GM12878 (cell line): ENCODE measurements around the gene NPB. TPM values are rescaled to one million over a fixed set of nuclear protein-coding genes. Genes with fewer than 3 reads are reported as not detected.

Experiments
- ATAC-seq: fragments of 200-7000 bp; cut with Tn5 transposase; 3 replicates; pipeline ENCODE4 v1.9.1; 2020; ENCODE audit warnings: mild to moderate bottlenecking, moderate library complexity
- BruUV-seq: library from RNA; stranded (reverse); fragments of 400-500 nt; replicated peaks from 2 replicates; lab custom pipeline; 2021; lab: Mats Ljungman, UMichigan
- CTCF ChIA-PET: fragments of 300-600 bp; sonication (Branson Sonifier 250); formaldehyde crosslinking; extraction: SDS; loops from one replicate; lab custom pipeline; 2021; ENCODE audit warnings: inconsistent platforms; lab: Yijun Ruan, JAX
- POLR2A ChIA-PET: fragments of 350-600 bp; formaldehyde crosslinking; extraction: SDS; loops from one replicate; lab custom pipeline; 2021; ENCODE audit warnings: inconsistent platforms; lab: Charles Lee
- RAD21 ChIA-PET: fragments of 300-600 bp; sonication (Branson Sonifier 250); formaldehyde crosslinking; loops from one replicate; lab custom pipeline; 2023; ENCODE audit warnings: antibody characterized with exemption; ENCODE audit not compliant: unreplicated experiment; lab: Charles Lee
- SMC1A ChIA-PET: fragments of 300-600 bp; sonication (Branson Sonifier 250); formaldehyde crosslinking; loops from one replicate; lab custom pipeline; 2023; ENCODE audit not compliant: unreplicated experiment, uncharacterized antibody; lab: Charles Lee
- DNase-seq: peaks from one replicate; pipeline ENCODE4 v3.0.0-alpha.2; 2011; ENCODE audit warnings: low read depth, low spot score
- FAIRE-seq: peaks from 3 replicates; lab custom pipeline; 2011; peaks lifted over from hg19 to GRCh38; lab: Jason Lieb, UNC
- H2AFZ ChIP-seq: 2 replicates; pipeline ENCODE4 v1.6.0; 2011; ENCODE audit warnings: low read depth, low read length, control low read depth; ENCODE audit not compliant: control insufficient read depth
- H3K27ac ChIP-seq: 2 replicates; pipeline ENCODE4 v1.5.1; 2011; ENCODE audit warnings: control low read depth; ENCODE audit not compliant: control insufficient read depth, insufficient read depth
- H3K27me3 ChIP-seq, 2 experiments: replicated peaks in 1 of 2; 2 replicates each; pipeline versions ENCODE4 v1.6.0 to v1.6.1; 2011; ENCODE audit warnings: low read length in 1 of 2; ENCODE audit not compliant: control insufficient read depth in 2 of 2, insufficient read depth in 2 of 2
- H3K36me3 ChIP-seq, 2 experiments: 2 replicates each; pipeline ENCODE4 v1.5.1; 2011; ENCODE audit warnings: low read length in 1 of 2; ENCODE audit not compliant: control insufficient read depth in 2 of 2, insufficient read depth in 2 of 2
- H3K4me1 ChIP-seq: 2 replicates; pipeline ENCODE4 v1.6.1; 2011; ENCODE audit warnings: mild to moderate bottlenecking, low read length, moderate library complexity, mixed read lengths; ENCODE audit not compliant: control insufficient read depth, insufficient read depth
- H3K4me2 ChIP-seq: 2 replicates; pipeline ENCODE4 v1.6.0; 2011; ENCODE audit warnings: control low read depth; ENCODE audit not compliant: control insufficient read depth, insufficient read depth
- H3K4me3 ChIP-seq: fragments of 200-600 bp; sonication (generic); 2 replicates; pipeline ENCODE4 v1.5.1; 2016
- H3K79me2 ChIP-seq: 2 replicates; pipeline ENCODE4 v1.6.0; 2011; ENCODE audit warnings: low read length; ENCODE audit not compliant: control insufficient read depth, insufficient read depth
- H3K9ac ChIP-seq: 2 replicates; pipeline ENCODE4 v1.8.0; 2011; ENCODE audit warnings: low read length, control low read depth, mixed read lengths; ENCODE audit not compliant: control insufficient read depth, insufficient read depth
- H3K9me3 ChIP-seq: replicated peaks from 3 replicates; pipeline ENCODE4 v1.5.1; 2011; ENCODE audit warnings: mild to moderate bottlenecking, low read length; ENCODE audit not compliant: control insufficient read depth, insufficient read depth
- H4K20me1 ChIP-seq: 2 replicates; pipeline ENCODE4 v1.6.0; 2011; ENCODE audit not compliant: control insufficient read depth, insufficient read depth
- BACH1 ChIP-seq: fragments of 450-650 bp; IDR thresholded peaks from 2 replicates; pipeline ENCODE4 v1.6.1; 2017; ENCODE audit warnings: mild to moderate bottlenecking, borderline replicate concordance
- BCL11A ChIP-seq: IDR thresholded peaks from 2 replicates; pipeline ENCODE4 v1.6.1; 2011; ENCODE audit warnings: low read depth, low read length
- HDAC6 ChIP-seq: fragments of 200-600 bp; sonication (generic); IDR thresholded peaks from one replicate; pipeline ENCODE4 v1.8.0; 2017; ENCODE audit warnings: antibody characterized with exemption; ENCODE audit not compliant: unreplicated experiment
- IKZF2 ChIP-seq, 2 experiments: fragments of 450-650 bp; IDR thresholded peaks; 2 replicates each; pipeline ENCODE4 v1.6.1; 2017; ENCODE audit warnings: mild to moderate bottlenecking in 2 of 2, moderate library complexity in 2 of 2
- KAT2A ChIP-seq: conservative IDR thresholded peaks from 2 replicates; pipeline ENCODE4 v1.6.1; 2011; ENCODE audit warnings: low read depth, low read length; ENCODE audit not compliant: control insufficient read depth
- NFXL1 ChIP-seq: fragments of 450-650 bp; IDR thresholded peaks from 2 replicates; pipeline ENCODE4 v1.6.1; 2017; ENCODE audit warnings: antibody characterized with exemption, mild to moderate bottlenecking, borderline replicate concordance
- SP1 ChIP-seq: IDR thresholded peaks from one replicate; pipeline ENCODE4 v1.6.1; 2011; ENCODE audit warnings: low read depth, low read length
- SRF ChIP-seq, 2 experiments: IDR thresholded peaks; 2 replicates each; pipeline ENCODE4 v1.6.1; 2011; ENCODE audit warnings: low read depth in 2 of 2, low read length in 2 of 2, mild to moderate bottlenecking in 1 of 2, moderate library complexity in 1 of 2
- SUZ12 ChIP-seq: fragments of 200-600 bp; sonication (generic); IDR thresholded peaks from one replicate; pipeline ENCODE4 v1.6.1; 2018; ENCODE audit warnings: antibody characterized with exemption, mild to moderate bottlenecking; ENCODE audit not compliant: unreplicated experiment
- ZSCAN29 ChIP-seq: fragments of 450-650 bp; IDR thresholded peaks from 2 replicates; pipeline ENCODE4 v1.6.1; 2017; ENCODE audit warnings: mild to moderate bottlenecking, moderate library complexity
- WGBS: methylation state at CpG from one replicate; pipeline ENCODE4 v1.1.6; 2016; ENCODE audit warnings: low lambda C conversion rate; ENCODE audit not compliant: insufficient replicate concordance, insufficient coverage; ENCODE audit errors: missing lambda C conversion rate; 5-methylcytosine and 5-hydroxymethylcytosine counted together
- in situ Hi-C: fragments of 300-500 bp; cut with MboI; formaldehyde crosslinking; loops from 9 replicates; pipeline ENCODE4 v1.14.3; 2018; ENCODE audit warnings: mixed read lengths
- intact Hi-C: fragments of 100-400 bp; cut with micrococcal nuclease; formaldehyde crosslinking; loops from one replicate; pipeline ENCODE4 v1.14.2; 2022; ENCODE audit not compliant: unreplicated experiment
- polyA plus RNA-seq, 11 experiments: library from polyadenylated mRNA; depleted of rRNA in 4 of 11; unstranded in 6 of 11; stranded (reverse) in 5 of 11; fragments of >200 nt; fragmentation: Nextera tagmentation in 4 of 11; fragmentation: Illumina TruSeq in 1 of 11; extraction: Ambion mirVana in 4 of 11; extraction: Trizol in 1 of 11; gene quantifications; 1 replicate in 1 of 11; 2 replicates in 10 of 11; pipeline versions ENCODE4 v1.2.1 to v1.2.3, GENCODE V29; 2011 to 2016; ENCODE audit warnings: inconsistent platforms in 2 of 11, missing spikeins in 2 of 11, low read depth in 1 of 11
- total RNA-seq, 4 experiments: library from RNA; depleted of rRNA in 3 of 4; stranded (reverse); fragments of >200 nt in 3 of 4; fragmentation: Illumina TruSeq in 1 of 4; extraction: Trizol in 1 of 4; gene quantifications; 2 replicates each; pipeline versions ENCODE4 v1.2.1 to v1.2.3, GENCODE V29; 2013 to 2021
- TF ChIP-seq, protein P1 (sequence below): fragments of 450-650 bp; formaldehyde crosslinking; IDR thresholded peaks from 2 replicates; pipeline ENCODE4 v1.5.0; 2022; ENCODE audit warnings: mild to moderate bottlenecking, missing genetic modification characterization
- TF ChIP-seq, protein P2 (sequence below): IDR thresholded peaks from 2 replicates; pipeline ENCODE4 v1.6.1; 2012; ENCODE audit warnings: low read length, inconsistent platforms

The NPB gene
- total and polyA plus RNA-seq, 10 of the 15 experiments (the other 5 are each of a cell fraction or from before 2014, with no cell fraction given), result 0.03 to 0.40 (median 0.15) TPM; not detected in 2

DNA sequence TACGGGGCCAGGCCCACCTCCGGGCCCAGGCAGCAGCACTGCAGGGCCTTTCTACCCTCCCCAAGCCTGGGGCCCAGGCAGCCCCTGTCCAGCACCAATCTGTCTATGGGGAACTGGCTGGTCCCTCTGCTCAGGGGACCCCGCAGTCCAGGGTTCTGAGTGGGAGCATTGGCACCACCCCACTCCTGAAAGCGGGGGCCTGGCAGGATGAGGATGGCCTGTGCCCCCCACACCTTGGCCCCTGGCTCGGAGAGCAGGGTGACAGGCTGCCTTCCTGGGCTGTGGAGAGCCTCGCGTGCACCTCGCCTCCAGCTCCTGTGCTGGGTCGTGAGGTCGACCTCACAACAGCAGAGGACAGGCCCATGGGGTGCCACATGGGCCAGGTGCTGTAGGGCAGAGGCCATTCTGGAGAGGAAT lies 1.4 kb downstream of the NPB start:
- H3K9me3 ChIP-seq, result no peaks in the 10 kb centered on the region
- no peaks in the 10 kb centered on the region for H3K4me1 ChIP-seq
- FAIRE-seq, result no peak
- no peaks in the 10 kb centered on the region for H3K79me2 ChIP-seq
- 96% methylated on average over 10 of the region's 10 CpGs for WGBS
- ChIA-PET SMC1A (no interaction called here), RAD21 (no interaction called here), POLR2A (no interaction called here), CTCF (no interaction called here)
- H3K4me2 ChIP-seq, result no peak overlapping the region
- H2AFZ ChIP-seq, result no peak overlapping the region
- no peak overlapping the region for H3K27ac ChIP-seq
- no peak for ATAC-seq
- H3K27me3 ChIP-seq, result no peaks in the 10 kb centered on the region; a peak in 1 of 4 replicates
- H4K20me1 ChIP-seq, result no peaks in the 10 kb centered on the region
- in situ Hi-C loops (no loop called here), intact Hi-C loops (no loop called here)
- H3K36me3 ChIP-seq, result peaks cover 4% of the 10 kb centered on the region in 2 experiments; a peak in 3 of 4 replicates
- DNase-seq, result no peak
- TF ChIP-seq, protein P1, sequence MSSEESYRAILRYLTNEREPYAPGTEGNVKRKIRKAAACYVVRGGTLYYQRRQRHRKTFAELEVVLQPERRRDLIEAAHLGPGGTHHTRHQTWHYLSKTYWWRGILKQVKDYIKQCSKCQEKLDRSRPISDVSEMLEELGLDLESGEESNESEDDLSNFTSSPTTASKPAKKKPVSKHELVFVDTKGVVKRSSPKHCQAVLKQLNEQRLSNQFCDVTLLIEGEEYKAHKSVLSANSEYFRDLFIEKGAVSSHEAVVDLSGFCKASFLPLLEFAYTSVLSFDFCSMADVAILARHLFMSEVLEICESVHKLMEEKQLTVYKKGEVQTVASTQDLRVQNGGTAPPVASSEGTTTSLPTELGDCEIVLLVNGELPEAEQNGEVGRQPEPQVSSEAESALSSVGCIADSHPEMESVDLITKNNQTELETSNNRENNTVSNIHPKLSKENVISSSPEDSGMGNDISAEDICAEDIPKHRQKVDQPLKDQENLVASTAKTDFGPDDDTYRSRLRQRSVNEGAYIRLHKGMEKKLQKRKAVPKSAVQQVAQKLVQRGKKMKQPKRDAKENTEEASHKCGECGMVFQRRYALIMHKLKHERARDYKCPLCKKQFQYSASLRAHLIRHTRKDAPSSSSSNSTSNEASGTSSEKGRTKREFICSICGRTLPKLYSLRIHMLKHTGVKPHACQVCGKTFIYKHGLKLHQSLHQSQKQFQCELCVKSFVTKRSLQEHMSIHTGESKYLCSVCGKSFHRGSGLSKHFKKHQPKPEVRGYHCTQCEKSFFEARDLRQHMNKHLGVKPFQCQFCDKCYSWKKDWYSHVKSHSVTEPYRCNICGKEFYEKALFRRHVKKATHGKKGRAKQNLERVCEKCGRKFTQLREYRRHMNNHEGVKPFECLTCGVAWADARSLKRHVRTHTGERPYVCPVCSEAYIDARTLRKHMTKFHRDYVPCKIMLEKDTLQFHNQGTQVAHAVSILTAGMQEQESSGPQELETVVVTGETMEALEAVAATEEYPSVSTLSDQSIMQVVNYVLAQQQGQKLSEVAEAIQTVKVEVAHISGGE, result no peak
- TF ChIP-seq SUZ12, result no peak
- TF ChIP-seq, protein P2, sequence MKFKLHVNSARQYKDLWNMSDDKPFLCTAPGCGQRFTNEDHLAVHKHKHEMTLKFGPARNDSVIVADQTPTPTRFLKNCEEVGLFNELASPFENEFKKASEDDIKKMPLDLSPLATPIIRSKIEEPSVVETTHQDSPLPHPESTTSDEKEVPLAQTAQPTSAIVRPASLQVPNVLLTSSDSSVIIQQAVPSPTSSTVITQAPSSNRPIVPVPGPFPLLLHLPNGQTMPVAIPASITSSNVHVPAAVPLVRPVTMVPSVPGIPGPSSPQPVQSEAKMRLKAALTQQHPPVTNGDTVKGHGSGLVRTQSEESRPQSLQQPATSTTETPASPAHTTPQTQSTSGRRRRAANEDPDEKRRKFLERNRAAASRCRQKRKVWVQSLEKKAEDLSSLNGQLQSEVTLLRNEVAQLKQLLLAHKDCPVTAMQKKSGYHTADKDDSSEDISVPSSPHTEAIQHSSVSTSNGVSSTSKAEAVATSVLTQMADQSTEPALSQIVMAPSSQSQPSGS, result no peak
- TF ChIP-seq BCL11A, result no peak
- TF ChIP-seq SRF (IDR thresholded peaks at IDR 0.05; ENCODE audit: low read depth in 2 of 2, low read length in 2 of 2), result no peak
- TF ChIP-seq HDAC6, result no peak
- TF ChIP-seq NFXL1, result no peak
- no peak for TF ChIP-seq SP1
- no peak for TF ChIP-seq IKZF2 (IDR thresholded peaks at IDR 0.05)
- TF ChIP-seq BACH1, result no peak
- TF ChIP-seq KAT2A, result no peak
- TF ChIP-seq ZSCAN29, result no peak
- no peak overlapping the region for H3K9ac ChIP-seq
- H3K4me3 ChIP-seq, result no peak overlapping the region
- no TSS peak for BruUV-seq
